SHP77 treated with DMSO at 0.1 percent for 48 hours (cell line): ENCODE data around the gene PLPPR1.
"Not testable (repeated sequence)": the region's sequence is repeated elsewhere in the genome, so short reads cannot be mapped to it uniquely, and the experiment has no call there.

Experiments
- DNase-seq: peaks from one replicate; lab custom pipeline; 2025; lab: John Stamatoyannopoulos, UW

PLPPR1 gene

GRCh38 chr9:101028346-101029314 is at the start of gene PLPPR1:
PLPPR1 (plus strand) TSS chr9:101028727.
- DNase-seq, result peak; percentile 13

GRCh38 chr9:100989731-100990130 is 38.8 kb upstream of the PLPPR1 start:
- DNase-seq, result no peak

GRCh38 chr9:100990605-100991381 is 37.7 kb upstream of the PLPPR1 start:
- DNase-seq, result no peak

GRCh38 chr9:100992632-100993031 is 35.9 kb upstream of the PLPPR1 start:
- no peak for DNase-seq

- DNase-seq, result no peak
Measured at GRCh38 chr9:100999906-101000544, 28.5 kb upstream of the PLPPR1 start.

- no peak for DNase-seq
Measured at GRCh38 chr9:101005246-101005645, 23.3 kb upstream of the PLPPR1 start.

GRCh38 chr9:101014566-101014965 is 14.0 kb upstream of the PLPPR1 start:
- DNase-seq, result no peak

- DNase-seq, result no peak
Measured at GRCh38 chr9:101018467-101018866, 10.1 kb upstream of the PLPPR1 start.

GRCh38 chr9:101022704-101023103 is 5.8 kb upstream of the PLPPR1 start:
- no peak for DNase-seq

- no peak for DNase-seq
Measured at GRCh38 chr9:101025940-101026339, 2.6 kb upstream of the PLPPR1 start.

GRCh38 chr9:101026824-101027223 is 1.7 kb upstream of the PLPPR1 start:
- DNase-seq, result no peak

GRCh38 chr9:101027236-101027635 is 1.3 kb upstream of the PLPPR1 start:
- DNase-seq, result no peak

- no peak for DNase-seq
Measured at GRCh38 chr9:101027733-101028345, 688 bp upstream of the PLPPR1 start.

GRCh38 chr9:101029315-101030085 is 973 bp downstream of the PLPPR1 start:
- DNase-seq, result no peak

GRCh38 chr9:101030086-101030391 is 1.5 kb downstream of the PLPPR1 start:
- DNase-seq, result no peak

GRCh38 chr9:101032426-101032825 is 3.9 kb downstream of the PLPPR1 start:
- DNase-seq, result no peak

GRCh38 chr9:101034222-101034621 is 5.7 kb downstream of the PLPPR1 start:
- no peak for DNase-seq

- no peak for DNase-seq
Measured at GRCh38 chr9:101035098-101035497, 6.6 kb downstream of the PLPPR1 start.

GRCh38 chr9:101037430-101037829 is 8.9 kb downstream of the PLPPR1 start:
- DNase-seq, result no peak

- no peak for DNase-seq
Measured at GRCh38 chr9:101038488-101038887, 10.0 kb downstream of the PLPPR1 start.

- not testable (repeated sequence) for DNase-seq
Measured at GRCh38 chr9:101039581-101039980, 11.1 kb downstream of the PLPPR1 start.
